ENCODE results near the gene AKAP13. TPM values are rescaled to one million over a fixed set of nuclear protein-coding genes. Genes with fewer than 3 reads are reported as not detected.

The AKAP13 gene
- total RNA-seq, 3 donors from 2014 or later, result 198 to 331 (median 259) TPM

DNA sequence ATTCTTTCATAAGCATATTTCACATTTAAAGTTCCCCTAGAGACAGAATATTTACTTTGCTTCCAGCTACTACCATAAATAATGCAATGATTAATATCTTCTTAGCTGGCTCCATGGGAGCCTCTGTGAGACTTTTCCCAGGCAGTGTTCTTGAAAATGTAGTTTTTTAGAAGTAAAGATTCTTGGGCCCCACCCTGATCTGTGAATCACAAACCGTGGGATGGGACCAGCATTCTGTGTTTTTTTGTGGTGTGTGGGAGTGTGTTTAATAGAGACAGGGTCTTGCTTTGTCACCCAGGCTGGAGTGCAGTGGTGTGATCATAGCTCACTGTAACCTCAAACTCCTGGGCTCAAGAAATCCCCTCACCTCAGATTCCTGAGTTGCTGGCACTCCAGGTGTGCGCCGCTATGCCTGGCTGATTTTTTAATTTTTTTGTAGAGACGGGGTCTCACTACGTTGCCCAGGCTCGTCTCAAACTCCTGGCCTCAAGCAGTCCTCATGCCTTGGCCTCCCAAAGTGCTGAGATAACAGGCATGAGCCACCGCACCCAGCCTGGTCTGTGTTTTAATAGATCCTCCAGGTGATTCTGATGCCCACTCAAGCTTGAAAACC, 331.3 kb downstream of the AKAP13 start:
- DNase-seq (ENCODE audit: low spot score in 2 of 2), result no peak
- Histone ChIP-seq H3K27ac (no peak overlapping the region), H3K9me3 (no peaks in the 10 kb centered on the region), H3K36me3 (no peaks in the 10 kb centered on the region), H3K27me3 (no peaks in the 10 kb centered on the region), H3K4me3 (no peak overlapping the region), H3K4me1 (peaks cover 0 to 6% of the 10 kb centered on the region in 2 donors)
- intact Hi-C loops (cut with DNase I; ENCODE audit: low total_unique reads), result no loop called here
- TF ChIP-seq, protein P1, sequence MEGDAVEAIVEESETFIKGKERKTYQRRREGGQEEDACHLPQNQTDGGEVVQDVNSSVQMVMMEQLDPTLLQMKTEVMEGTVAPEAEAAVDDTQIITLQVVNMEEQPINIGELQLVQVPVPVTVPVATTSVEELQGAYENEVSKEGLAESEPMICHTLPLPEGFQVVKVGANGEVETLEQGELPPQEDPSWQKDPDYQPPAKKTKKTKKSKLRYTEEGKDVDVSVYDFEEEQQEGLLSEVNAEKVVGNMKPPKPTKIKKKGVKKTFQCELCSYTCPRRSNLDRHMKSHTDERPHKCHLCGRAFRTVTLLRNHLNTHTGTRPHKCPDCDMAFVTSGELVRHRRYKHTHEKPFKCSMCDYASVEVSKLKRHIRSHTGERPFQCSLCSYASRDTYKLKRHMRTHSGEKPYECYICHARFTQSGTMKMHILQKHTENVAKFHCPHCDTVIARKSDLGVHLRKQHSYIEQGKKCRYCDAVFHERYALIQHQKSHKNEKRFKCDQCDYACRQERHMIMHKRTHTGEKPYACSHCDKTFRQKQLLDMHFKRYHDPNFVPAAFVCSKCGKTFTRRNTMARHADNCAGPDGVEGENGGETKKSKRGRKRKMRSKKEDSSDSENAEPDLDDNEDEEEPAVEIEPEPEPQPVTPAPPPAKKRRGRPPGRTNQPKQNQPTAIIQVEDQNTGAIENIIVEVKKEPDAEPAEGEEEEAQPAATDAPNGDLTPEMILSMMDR (IDR thresholded peaks at IDR 0.05), result no peak
- TF ChIP-seq POLR2A (IDR thresholded peaks at IDR 0.05) (no peak), POLR2AphosphoS5 (IDR thresholded peaks at IDR 0.05) (no peak)

DNA sequence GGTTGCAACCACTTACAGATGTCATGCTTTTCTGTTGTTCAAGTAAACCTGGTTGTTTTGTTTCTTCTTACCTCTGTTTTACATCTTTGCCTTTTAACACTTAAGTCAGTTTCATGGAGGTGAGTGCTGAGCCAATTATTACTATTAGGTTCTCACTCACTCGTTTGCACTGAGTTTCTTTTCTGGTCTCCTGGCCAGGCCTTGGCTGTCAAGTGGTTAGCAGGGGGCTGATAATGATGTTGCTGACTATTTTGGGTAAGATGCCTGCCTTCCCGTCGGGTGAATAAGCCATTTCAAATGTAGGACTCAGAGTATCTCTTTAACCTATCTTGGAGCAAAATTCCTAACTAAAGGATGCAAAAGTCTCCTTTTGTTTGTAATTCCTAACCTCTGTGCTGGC, 335.9 kb downstream of the AKAP13 start:
- Histone ChIP-seq H3K4me1 (no peaks in the 10 kb centered on the region), H3K9me3 (no peaks in the 10 kb centered on the region), H3K4me3 (no peak overlapping the region), H3K27me3 (no peaks in the 10 kb centered on the region), H3K27ac (no peak overlapping the region), H3K36me3 (no peaks in the 10 kb centered on the region)
- TF ChIP-seq POLR2A (IDR thresholded peaks at IDR 0.05) (no peak), POLR2AphosphoS5 (IDR thresholded peaks at IDR 0.05) (no peak)
- TF ChIP-seq, protein P1 (IDR thresholded peaks at IDR 0.05), result no peak
- intact Hi-C loops (cut with DNase I; ENCODE audit: low total_unique reads), result no loop called here
- DNase-seq (ENCODE audit: low spot score in 2 of 2), result no peak

- Histone ChIP-seq H3K4me1 (no peaks in the 10 kb centered on the region), H3K4me3 (no peak overlapping the region), H3K27me3 (no peaks in the 10 kb centered on the region), H3K9me3 (no peaks in the 10 kb centered on the region), H3K36me3 (peaks cover 6% of the 10 kb centered on the region), H3K27ac (no peak overlapping the region)
- intact Hi-C loops (cut with DNase I; ENCODE audit: low total_unique reads), result no loop called here
- DNase-seq (ENCODE audit: low spot score in 2 of 2), result no peak
- no peak for TF ChIP-seq POLR2A (IDR thresholded peaks at IDR 0.05)
- TF ChIP-seq POLR2AphosphoS5 (IDR thresholded peaks at IDR 0.05), result no peak
- TF ChIP-seq, protein P1 (IDR thresholded peaks at IDR 0.05), result no peak
Measured at GRCh38 chr15:85717212-85717611, 336.8 kb downstream of the AKAP13 start.

DNA sequence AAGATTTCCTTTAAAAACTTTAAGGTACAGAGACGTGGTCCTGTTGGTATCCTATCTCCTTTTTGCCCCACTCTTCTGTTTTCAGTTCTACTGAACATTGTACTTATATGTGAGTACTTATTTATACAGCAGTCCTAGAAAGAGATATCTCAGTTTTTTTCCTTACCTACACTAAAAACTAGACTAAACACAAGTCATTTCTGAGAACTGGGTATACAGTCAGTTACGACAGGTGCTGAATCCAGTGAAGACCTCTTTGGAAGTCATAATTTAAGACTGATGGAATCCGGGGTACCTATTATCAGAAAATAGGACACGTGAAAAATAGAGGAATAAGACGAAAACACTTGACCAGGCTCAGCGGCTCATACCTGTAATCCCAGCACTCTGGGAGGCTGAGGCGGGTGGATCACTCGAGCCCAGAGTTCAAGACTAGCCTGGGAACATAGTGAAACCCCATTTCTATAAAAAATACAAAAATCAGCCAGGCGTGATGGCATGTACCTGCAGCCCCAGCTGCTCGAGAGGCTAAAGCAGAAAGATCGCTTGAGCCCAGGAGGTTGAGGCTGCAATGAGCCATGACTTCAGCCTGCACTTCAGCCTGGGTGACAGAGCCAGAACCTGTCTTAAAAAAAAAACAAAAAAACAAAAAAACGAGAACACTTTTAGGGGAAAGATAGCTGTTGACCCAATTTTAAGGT, 338.0 kb downstream of the AKAP13 start:
- intact Hi-C loops (cut with DNase I; ENCODE audit: low total_unique reads), result no loop called here
- TF ChIP-seq, protein P1 (IDR thresholded peaks at IDR 0.05), result no peak
- TF ChIP-seq POLR2A (IDR thresholded peaks at IDR 0.05), result no peak
- TF ChIP-seq POLR2AphosphoS5 (IDR thresholded peaks at IDR 0.05), result no peak
- Histone ChIP-seq H3K27ac (peak overlapping the region in 1 of 2 donors; percentile 13), H3K4me1 (no peaks in the 10 kb centered on the region), H3K9me3 (no peaks in the 10 kb centered on the region), H3K27me3 (no peaks in the 10 kb centered on the region), H3K36me3 (peaks cover 9% of the 10 kb centered on the region), H3K4me3 (no peak overlapping the region)
- no peak for DNase-seq (ENCODE audit: low spot score in 2 of 2)

DNA sequence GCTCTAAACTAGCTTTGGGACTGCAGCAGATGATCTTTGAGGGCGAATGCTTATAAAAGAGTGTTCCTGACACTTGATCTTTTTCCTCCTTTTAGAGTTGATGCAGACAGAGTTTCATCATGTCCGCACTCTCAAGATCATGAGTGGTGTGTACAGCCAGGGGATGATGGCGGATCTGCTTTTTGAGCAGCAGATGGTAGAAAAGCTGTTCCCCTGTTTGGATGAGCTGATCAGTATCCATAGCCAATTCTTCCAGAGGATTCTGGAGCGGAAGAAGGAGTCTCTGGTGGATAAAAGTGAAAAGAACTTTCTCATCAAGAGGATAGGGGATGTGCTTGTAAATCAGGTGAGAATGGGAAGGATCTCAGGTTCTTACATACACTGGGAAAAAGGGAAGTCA, 338.6 kb downstream of the AKAP13 start:
- Histone ChIP-seq H3K4me1 (no peaks in the 10 kb centered on the region), H3K27me3 (no peaks in the 10 kb centered on the region), H3K4me3 (no peak overlapping the region), H3K36me3 (peaks cover 9% of the 10 kb centered on the region), H3K27ac (peak overlapping the region in 1 of 2 donors; percentile 13), H3K9me3 (no peaks in the 10 kb centered on the region)
- no peak for DNase-seq (ENCODE audit: low spot score in 2 of 2)
- TF ChIP-seq POLR2AphosphoS5 (IDR thresholded peaks at IDR 0.05) (no peak), POLR2A (IDR thresholded peaks at IDR 0.05) (no peak)
- TF ChIP-seq, protein P1 (IDR thresholded peaks at IDR 0.05), result no peak
- intact Hi-C loops (cut with DNase I; ENCODE audit: low total_unique reads), result no loop called here

Measured in breast epithelium (tissue), 4 donors.